EL (cell line): ENCODE measurements around the gene PACSIN2.
"Not testable (repeated sequence)": the region's sequence is repeated elsewhere in the genome, so short reads cannot be mapped to it uniquely, and the experiment has no call there.

ENCODE experiments used
- DNase-seq: peaks from one replicate; pipeline ENCODE4 v3.0.0-alpha.2; 2016

The PACSIN2 gene

DNA sequence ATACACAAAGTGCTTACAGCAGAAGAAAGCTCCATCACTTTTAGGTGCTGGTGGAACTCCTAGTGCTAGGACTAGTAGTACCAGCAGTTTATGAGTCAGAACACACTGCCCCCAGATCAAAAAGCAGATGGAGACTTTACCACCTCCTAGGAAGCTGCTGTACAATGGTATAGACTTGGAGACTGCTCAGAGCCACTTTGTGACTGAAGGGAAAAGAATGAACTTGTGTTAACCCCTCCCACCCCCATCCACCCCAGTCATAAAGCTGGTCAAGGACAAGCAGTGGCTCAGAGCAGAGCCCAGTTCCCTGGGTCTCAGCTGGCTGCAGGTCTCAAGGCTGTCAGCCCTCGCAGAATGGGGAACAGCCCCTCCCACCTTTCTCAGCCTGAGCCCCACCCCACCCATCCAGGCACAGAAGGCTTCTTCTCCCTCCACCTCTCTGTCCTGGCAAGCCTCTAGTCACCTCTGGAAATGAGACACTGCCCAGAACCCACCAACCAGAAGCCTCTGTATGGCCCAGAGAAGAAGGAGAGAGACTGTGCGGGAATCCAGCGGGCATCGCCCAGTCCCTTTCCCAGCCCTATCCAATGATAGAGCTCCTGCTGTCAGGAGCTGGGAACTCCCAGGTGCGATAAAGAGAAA, 23.8 kb downstream of the PACSIN2 start:
- peak; percentile 96 for DNase-seq

DNA sequence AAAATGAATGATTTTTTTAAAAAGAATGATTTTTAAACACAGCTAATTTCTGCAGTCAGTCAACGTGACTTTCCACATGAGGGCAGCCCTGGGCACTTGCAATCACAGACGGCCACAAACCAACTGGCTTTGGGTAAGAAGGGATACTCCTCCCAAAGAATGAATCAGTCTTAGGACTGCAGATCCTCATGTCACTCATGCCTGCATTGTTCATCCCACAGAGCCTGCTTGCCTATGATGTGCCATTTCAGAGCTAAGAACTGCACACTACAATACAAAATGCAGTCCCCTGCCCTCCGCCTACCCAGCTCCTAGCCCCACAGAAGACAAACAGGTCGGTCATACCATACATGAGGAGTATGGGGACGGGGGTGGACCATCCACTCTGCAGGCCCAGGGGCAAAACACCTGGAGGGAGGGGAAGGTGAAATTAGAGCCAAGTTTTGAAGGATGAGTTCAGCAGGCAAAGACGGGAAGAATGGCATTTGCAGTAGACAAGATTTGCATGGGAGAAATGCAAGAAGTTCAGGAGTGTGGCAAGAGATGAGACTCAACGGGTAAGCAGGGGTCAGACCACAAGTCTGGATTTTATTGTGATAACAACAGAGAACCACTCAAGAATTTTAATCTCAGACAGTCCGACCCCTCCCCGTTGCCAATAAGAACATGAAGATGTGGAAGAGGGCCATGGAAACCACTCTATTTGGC, 24.7 kb downstream of the PACSIN2 start:
- peak; percentile 89 for DNase-seq

DNA sequence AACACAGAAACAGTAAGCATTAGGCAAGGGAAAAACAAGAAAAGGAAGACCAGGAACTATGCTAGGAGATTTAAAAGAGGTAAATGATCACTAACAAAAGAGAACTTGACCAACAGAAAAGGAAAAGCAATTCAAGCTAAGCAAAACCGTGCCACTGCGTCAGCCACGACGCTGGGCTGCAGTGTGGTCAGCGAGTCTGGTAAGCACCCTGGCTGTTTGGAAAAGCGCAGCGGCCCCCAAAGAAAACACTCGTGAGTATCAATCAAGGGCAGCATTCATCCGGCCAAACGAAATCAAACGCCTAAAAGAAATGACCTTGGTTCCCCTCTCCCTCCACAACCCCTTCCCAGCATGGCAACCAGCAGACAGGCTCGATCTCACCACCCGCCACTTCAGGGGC, 28.8 kb downstream of the PACSIN2 start:
- no peak for DNase-seq

DNA sequence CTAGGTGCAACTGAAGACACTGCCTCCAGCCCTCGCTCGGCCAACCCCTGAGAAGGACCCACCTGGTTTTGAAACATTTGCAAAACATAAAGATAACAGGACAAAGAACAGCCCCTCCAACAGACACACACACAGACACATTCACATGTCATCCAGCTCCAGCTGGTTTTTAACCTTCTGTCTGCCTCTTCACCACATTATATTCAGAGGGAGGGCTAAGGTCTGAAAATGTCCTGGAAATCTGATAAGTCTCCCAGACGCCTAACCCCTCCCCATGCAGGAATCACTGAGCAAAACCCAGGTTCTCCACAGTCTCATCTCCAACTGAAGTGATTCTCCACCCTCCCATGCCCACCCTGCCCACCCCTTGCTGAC, 29.4 kb downstream of the PACSIN2 start:
- no peak for DNase-seq

DNA sequence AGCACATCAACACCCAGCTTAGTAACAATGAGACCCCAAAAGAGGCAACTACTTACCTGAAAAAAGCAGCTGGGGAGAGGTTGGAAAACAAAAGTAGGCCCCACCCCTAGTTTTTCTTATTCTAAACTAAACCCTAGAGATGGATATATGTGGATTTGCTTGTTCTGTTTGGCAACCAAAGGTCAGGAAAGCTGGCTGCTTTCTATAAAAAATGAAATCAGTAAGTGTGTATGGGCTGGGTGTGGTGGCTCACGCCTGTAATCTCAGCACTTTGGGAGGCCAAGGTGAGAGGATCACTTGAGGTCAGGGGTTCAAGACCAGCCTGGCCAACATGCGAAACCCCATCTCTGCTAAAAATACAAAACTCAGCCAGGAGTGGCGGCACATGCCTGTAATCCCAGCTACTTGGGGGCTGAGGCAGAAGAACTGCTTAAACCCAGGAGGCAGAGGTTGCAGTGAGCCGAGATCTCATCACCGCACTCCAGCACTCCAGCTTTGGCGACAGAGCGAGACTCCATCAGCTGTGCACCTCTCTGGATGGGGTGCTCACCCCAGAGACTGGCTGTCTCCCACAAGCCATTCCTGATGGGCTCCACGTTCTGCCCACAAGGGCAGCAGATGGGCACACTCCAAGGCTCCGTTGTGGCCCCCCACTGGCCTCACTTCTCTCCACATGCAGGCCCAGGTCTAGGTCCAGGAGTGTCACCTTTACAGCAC, 30.0 kb downstream of the PACSIN2 start:
- DNase-seq = no peak

- DNase-seq = no peak
Measured at GRCh38 chr22:42984397-42984796, 30.6 kb downstream of the PACSIN2 start.

- no peak for DNase-seq
Measured at GRCh38 chr22:42983470-42983869, 31.5 kb downstream of the PACSIN2 start.

GRCh38 chr22:42979606-42980005, 35.3 kb downstream of the PACSIN2 start:
- DNase-seq = no peak

DNA sequence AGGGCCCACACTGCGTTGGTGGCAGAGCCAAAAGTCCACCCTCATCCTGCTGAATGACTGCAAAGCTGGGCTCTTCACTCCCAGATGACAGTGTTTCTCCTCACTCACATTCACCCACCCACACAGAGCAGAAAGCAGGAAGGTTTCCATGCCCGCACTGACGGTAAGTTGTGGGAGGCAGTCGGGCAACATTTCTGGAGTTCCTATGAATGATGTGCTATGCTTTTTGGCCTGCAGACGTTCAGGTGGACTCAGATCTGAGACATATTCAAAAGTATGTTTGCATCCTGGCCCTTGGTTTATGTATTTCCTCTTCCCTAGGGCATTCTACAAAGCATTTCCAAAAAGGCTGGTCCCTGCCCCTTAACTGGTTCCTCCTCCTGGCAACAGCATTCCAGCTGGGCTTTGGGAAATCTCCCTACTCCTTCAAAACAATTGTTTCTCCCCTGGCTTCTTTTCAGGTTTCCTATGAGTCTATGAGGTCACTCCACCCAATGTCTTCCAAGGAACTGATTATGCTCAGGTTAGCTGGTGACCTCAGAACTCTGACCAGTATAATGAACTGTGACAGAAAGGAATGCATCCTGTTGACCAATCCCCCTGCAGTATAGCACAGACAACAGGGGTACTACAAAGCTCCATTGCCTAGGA, 36.4 kb downstream of the PACSIN2 start:
- DNase-seq = peak; percentile 64

DNA sequence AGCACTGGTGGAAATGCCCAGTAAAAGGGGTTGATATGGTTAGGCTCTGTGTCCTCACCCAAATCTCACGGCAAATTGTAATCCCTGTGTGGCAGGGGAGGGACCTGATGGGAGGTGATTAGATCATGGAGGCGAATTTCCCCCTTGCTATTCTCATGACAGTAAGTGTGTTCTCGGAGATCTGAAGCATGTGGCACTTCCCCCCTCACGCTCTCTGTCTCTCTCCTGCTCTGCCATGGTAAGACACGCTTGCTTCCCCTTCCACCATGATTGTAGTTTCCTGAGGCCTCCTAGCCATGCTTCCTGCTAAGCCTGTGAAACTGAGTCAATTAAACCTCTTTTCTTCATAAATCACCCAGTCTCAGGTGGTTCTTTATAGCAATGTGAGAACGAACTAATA, 37.4 kb downstream of the PACSIN2 start:
- DNase-seq = no peak

- no peak for DNase-seq
Measured at GRCh38 chr22:42976217-42976933, 38.6 kb downstream of the PACSIN2 start.

DNA sequence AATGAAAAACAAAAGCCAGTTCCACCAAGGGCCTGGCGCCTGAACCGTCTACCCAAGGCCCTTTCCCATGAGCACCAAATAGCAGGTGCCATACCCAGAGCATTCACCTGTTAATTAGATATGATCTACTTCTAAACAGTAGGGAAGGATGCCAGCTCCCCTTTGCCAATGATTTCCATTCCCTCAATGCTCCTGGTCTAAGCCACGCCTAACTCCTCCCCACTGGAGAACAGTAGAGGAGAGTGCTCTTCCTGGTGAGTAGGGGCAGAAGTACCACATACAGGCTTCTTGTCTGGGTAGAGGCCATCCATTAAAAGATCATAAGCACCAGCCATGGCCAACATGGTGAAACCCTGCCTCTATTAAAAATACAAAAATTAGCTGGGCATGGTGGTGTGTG, 40.7 kb downstream of the PACSIN2 start:
- no peak for DNase-seq

DNA sequence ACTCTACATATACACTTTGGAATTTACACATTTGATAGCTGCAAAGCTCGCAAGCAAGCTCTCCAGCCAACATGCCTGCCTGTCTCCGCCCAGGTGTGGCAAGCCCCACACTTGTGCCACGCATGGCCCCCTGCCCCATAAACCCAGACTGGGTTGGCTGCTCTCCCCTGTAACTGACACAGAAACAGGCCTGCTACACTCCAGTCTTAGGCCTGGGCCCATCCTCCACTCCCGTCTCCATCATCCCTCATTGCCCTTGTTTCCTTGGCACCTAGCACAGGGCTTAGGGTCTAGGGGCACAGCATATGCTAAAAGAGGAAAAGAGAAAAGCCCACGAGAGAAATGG, 41.4 kb downstream of the PACSIN2 start:
- no peak for DNase-seq

GRCh38 chr22:42972649-42973535, 42.1 kb downstream of the PACSIN2 start:
- no peak for DNase-seq

DNA sequence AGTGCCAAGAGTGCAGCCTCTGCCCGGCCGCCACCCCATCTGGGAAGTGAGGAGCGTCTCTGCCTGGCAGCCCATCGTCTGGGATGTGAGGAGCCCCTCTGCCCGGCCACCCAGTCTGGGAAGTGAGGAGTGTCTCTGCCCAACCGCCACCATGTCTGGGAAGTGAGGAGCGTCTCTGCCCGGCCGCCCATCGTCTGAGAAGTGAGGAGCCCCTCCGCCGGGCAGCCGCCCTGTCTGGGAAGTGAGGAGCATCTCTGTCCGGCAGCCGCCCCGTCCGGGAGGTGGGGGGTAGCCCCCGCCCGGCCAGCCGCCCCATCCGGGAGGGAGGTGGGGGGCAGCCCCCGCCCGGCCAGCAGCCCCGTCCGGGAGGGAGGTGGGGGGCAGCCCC, 43.5 kb downstream of the PACSIN2 start:
- not testable (repeated sequence) for DNase-seq

DNA sequence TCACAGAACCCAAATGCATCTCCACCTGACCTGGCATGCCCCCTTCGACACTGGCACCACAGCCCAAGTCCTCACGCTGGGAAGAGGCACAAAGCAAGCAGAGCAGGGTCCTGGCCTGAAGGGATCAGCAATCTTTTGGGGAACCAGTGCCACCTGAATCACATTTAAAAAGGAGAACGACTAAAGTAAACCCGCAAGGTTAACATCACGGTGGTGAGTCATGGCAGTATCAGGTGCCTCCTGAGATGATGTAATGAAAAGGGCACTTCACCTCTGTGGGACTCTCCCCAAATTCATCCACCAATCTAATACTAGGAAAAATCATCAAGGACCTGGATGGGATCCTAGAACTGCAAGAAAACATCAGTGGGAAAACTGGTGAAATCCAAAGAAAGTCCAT, 44.9 kb downstream of the PACSIN2 start:
- DNase-seq = no peak

- DNase-seq = peak; percentile 85
Measured at GRCh38 chr22:42969348-42969975, 45.5 kb downstream of the PACSIN2 start.

GRCh38 chr22:42967933-42968332, 47.0 kb downstream of the PACSIN2 start:
- no peak for DNase-seq

DNA sequence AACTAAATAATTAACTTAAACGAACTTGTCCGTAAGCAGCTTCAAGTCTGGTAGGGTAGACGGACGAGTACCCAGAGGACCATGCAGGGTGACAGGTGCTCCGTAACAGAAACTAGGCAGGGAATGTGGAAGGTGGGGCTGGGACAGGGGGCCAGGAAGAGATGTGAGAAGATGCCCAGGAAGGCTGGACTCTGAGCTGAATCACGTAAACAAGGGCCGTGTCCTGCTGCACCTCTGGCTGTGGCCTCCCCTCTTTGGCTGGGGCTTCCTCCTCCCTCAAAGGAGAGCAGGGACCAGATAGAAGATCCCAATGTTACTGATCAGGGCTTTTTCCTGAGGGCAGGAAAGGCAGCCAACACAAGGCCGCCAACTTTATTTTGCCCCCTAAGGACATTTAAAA, 47.9 kb downstream of the PACSIN2 start:
- DNase-seq = no peak

- DNase-seq = no peak
Measured at GRCh38 chr22:42966497-42966896, 48.5 kb downstream of the PACSIN2 start.

GRCh38 chr22:42964994-42965699, 49.8 kb downstream of the PACSIN2 start:
- no peak for DNase-seq
